ENCODE results near the gene AFAP1L1.

The AFAP1L1 gene

GRCh38 chr5:149310488-149310887 is 38.8 kb downstream of the AFAP1L1 start:
- ChIA-PET CTCF (interaction anchor here (0.6 to 3.5 kb wide), 5 partner anchors 21 to 124 kb away, joined by 3 to 13 read pairs (median 3); no protein-coding TSS in a partner anchor), POLR2A (interaction anchor here (0.7 kb wide), 1 partner anchor 35 kb away, joined by 3 read pairs; the partner anchor contains the start of gene GRPEL2)
- TF ChIP-seq ZFP69B (tag by site-specific recombination; IDR thresholded peaks at IDR 0.05) = no peak
- TF ChIP-seq ZNF664 (tag by site-specific recombination; IDR thresholded peaks at IDR 0.05) = 0 out of 2 replicates have a peak, but pooled peaks have one; percentile 19
- no peak overlapping the region for H3K4me3 ChIP-seq (ENCODE audit: low read depth, low read length)
- no peak overlapping the region for H3K27ac ChIP-seq (ENCODE audit: extremely low read depth, low read depth, low read length)
- H3K4me1 ChIP-seq (ENCODE audit: control insufficient read depth, insufficient read depth, low read length) = no peaks in the 10 kb centered on the region
- H3K36me3 ChIP-seq (ENCODE audit: control insufficient read depth in 2 of 2, insufficient read depth in 1 of 2, low read length in 2 of 2) = no peaks in the 10 kb centered on the region
- no peaks in the 10 kb centered on the region for H3K9me3 ChIP-seq (ENCODE audit: control insufficient read depth, insufficient read depth, low read depth, low read length)

GRCh38 chr5:149310947-149311658 is 39.4 kb downstream of the AFAP1L1 start:
- H3K4me1 ChIP-seq (ENCODE audit: control insufficient read depth, insufficient read depth, low read length) = no peaks in the 10 kb centered on the region
- no peaks in the 10 kb centered on the region for H3K9me3 ChIP-seq (ENCODE audit: control insufficient read depth, insufficient read depth, low read depth, low read length)
- ChIA-PET POLR2A (interaction anchor here (0.7 kb wide), 1 partner anchor 34 kb away, joined by 3 read pairs; the partner anchor contains the start of gene GRPEL2), CTCF (interaction anchor here (0.6 to 3.5 kb wide), 3 partner anchors 20 to 123 kb away, joined by 3 to 13 read pairs (median 5); no protein-coding TSS in a partner anchor)
- no peak overlapping the region for H3K27ac ChIP-seq (ENCODE audit: extremely low read depth, low read depth, low read length)
- H3K4me3 ChIP-seq (ENCODE audit: low read depth, low read length) = no peak overlapping the region
- H3K36me3 ChIP-seq (ENCODE audit: control insufficient read depth in 2 of 2, insufficient read depth in 1 of 2, low read length in 2 of 2) = no peaks in the 10 kb centered on the region
- TF ChIP-seq ZNF280D (tag by site-specific recombination; IDR thresholded peaks at IDR 0.05) = no peak
- no peak for TF ChIP-seq REST (tag by site-specific recombination; IDR thresholded peaks at IDR 0.05)
- no peak for TF ChIP-seq ZFHX2 (tag by site-specific recombination; conservative IDR thresholded peaks at IDR 0.05)
- no peak for TF ChIP-seq ZNF23 (tag by site-specific recombination; IDR thresholded peaks at IDR 0.05; ENCODE audit: borderline replicate concordance)
- TF ChIP-seq ZNF529 (tag by site-specific recombination; IDR thresholded peaks at IDR 0.05; ENCODE audit: insufficient replicate concordance) = no peak
- 0 out of 2 replicates have a peak, but pooled peaks have one; percentile 21 for TF ChIP-seq ATF2 (tag by site-specific recombination; IDR thresholded peaks at IDR 0.05; ENCODE audit: low read depth)
- no peak for TF ChIP-seq ZNF221 (tag by site-specific recombination; IDR thresholded peaks at IDR 0.05; ENCODE audit: borderline replicate concordance)
- TF ChIP-seq CTCF (tag by site-specific recombination; IDR thresholded peaks at IDR 0.05) = no peak
- no peak for TF ChIP-seq ZNF362 (tag by site-specific recombination; IDR thresholded peaks at IDR 0.05)
- no peak for TF ChIP-seq ZNF10 (tag by site-specific recombination; IDR thresholded peaks at IDR 0.05)
- 0 out of 2 replicates have a peak, but pooled peaks have one; percentile 4 for TF ChIP-seq ZBTB21 (tag by site-specific recombination; IDR thresholded peaks at IDR 0.05)
- TF ChIP-seq ZBTB7A (tag by site-specific recombination; IDR thresholded peaks at IDR 0.05; ENCODE audit: low read depth) = no peak
- TF ChIP-seq ZNF366 (tag by site-specific recombination; conservative IDR thresholded peaks at IDR 0.05) = no peak
- no peak for TF ChIP-seq ZBTB1 (tag by site-specific recombination; IDR thresholded peaks at IDR 0.05)
- no peak for TF ChIP-seq WT1 (tag by site-specific recombination; IDR thresholded peaks at IDR 0.05)
- no peak for TF ChIP-seq BCL6B (tag by site-specific recombination; IDR thresholded peaks at IDR 0.05)
- TF ChIP-seq ZFP69B (tag by site-specific recombination; IDR thresholded peaks at IDR 0.05) = no peak
- TF ChIP-seq ZSCAN30 (tag by site-specific recombination; IDR thresholded peaks at IDR 0.05) = no peak
- TF ChIP-seq ZNF155 (tag by site-specific recombination; IDR thresholded peaks at IDR 0.05) = no peak

All from HEK293 (cell line).